CD4-positive, alpha-beta memory T cell (primary cell): ENCODE data around the gene KCNQ1. TPM values are rescaled to one million over a fixed set of nuclear protein-coding genes. Genes with fewer than 3 reads are reported as not detected.

Experiments
- CTCF ChIA-PET: fragments of 350-600 bp; sonication (Branson Sonifier 250); formaldehyde crosslinking; loops from one replicate; lab custom pipeline; 2021; ENCODE audit warnings: inconsistent platforms; ENCODE audit not compliant: partially characterized antibody; lab: Charles Lee
- POLR2A ChIA-PET: fragments of 350-600 bp; sonication (Branson Sonifier 250); formaldehyde crosslinking; loops from one replicate; lab custom pipeline; 2021; ENCODE audit not compliant: partially characterized antibody; lab: Charles Lee
- DNase-seq, 5 donors: peaks; one replicate each; pipeline versions ENCODE4 v3.0.0 to v3.0.0-alpha.2; 2020 to 2022; ENCODE audit warnings: mixed read lengths in 1 of 5
- H3K27ac ChIP-seq: one replicate; pipeline ENCODE4 v1.7.0; 2013; ENCODE audit warnings: low read depth, low read length
- H3K27me3 ChIP-seq: 2 replicates; pipeline ENCODE4 v1.7.0; 2013; ENCODE audit warnings: mild to moderate bottlenecking, low read length, moderate library complexity; ENCODE audit not compliant: insufficient read depth
- H3K36me3 ChIP-seq: 2 replicates; pipeline ENCODE4 v1.7.0; 2013; ENCODE audit warnings: mild to moderate bottlenecking, low read length, moderate library complexity; ENCODE audit not compliant: insufficient read depth
- H3K4me1 ChIP-seq: 2 replicates; pipeline ENCODE4 v1.7.0; 2013; ENCODE audit warnings: mild to moderate bottlenecking, low read length, moderate library complexity; ENCODE audit not compliant: insufficient read depth
- H3K4me3 ChIP-seq, 2 donors: one replicate each; pipeline ENCODE4 v1.7.0; 2013; ENCODE audit warnings: low read length in 2 of 2, mild to moderate bottlenecking in 1 of 2
- H3K9me3 ChIP-seq, 2 donors: one replicate each; pipeline ENCODE4 v1.7.0; 2013; ENCODE audit warnings: low read length in 2 of 2, control low read depth in 1 of 2; ENCODE audit not compliant: control insufficient read depth in 1 of 2
- H3K27ac Mint-ChIP-seq, 7 donors: one replicate each; pipeline ENCODE4 v1.8.0; 2020 to 2021; ENCODE audit warnings: mixed read lengths in 7 of 7, mild to moderate bottlenecking in 6 of 7, inconsistent platforms in 3 of 7, moderate library complexity in 3 of 7
- H3K27me3 Mint-ChIP-seq, 2 donors: one replicate each; pipeline ENCODE4 v1.8.0; 2020 to 2021; ENCODE audit warnings: mixed read lengths in 2 of 2
- H3K36me3 Mint-ChIP-seq, 2 donors: one replicate each; pipeline ENCODE4 v1.8.0; 2020 to 2021; ENCODE audit warnings: mixed read lengths in 2 of 2, inconsistent platforms in 1 of 2, mild to moderate bottlenecking in 1 of 2
- H3K4me1 Mint-ChIP-seq, 4 donors: one replicate each; pipeline ENCODE4 v1.8.0; 2020 to 2021; ENCODE audit warnings: mixed read lengths in 4 of 4, mild to moderate bottlenecking in 1 of 4
- H3K4me3 Mint-ChIP-seq, 8 donors: one replicate each; pipeline ENCODE4 v1.8.0; 2020 to 2021; ENCODE audit warnings: mixed read lengths in 8 of 8, mild to moderate bottlenecking in 7 of 8, moderate library complexity in 6 of 8, inconsistent platforms in 3 of 8
- H3K9me3 Mint-ChIP-seq, 8 donors: one replicate each; pipeline ENCODE4 v1.8.0; 2020 to 2021; ENCODE audit warnings: mixed read lengths in 8 of 8, mild to moderate bottlenecking in 5 of 8, inconsistent platforms in 3 of 8, moderate library complexity in 1 of 8
- intact Hi-C: fragments of 100-400 bp; cut with micrococcal nuclease; formaldehyde crosslinking; loops from one replicate; pipeline ENCODE4 v1.15.1; 2023
- polyA plus RNA-seq, 2 donors: library from polyadenylated mRNA; unstranded; fragments of 300-500 nt; fragmentation: Illumina TruSeq; gene quantifications; one replicate each; pipeline ENCODE4 v1.2.3, GENCODE V29; 2021
- total RNA-seq, 2 experiments: library from RNA; stranded (reverse); gene quantifications; one replicate each; pipeline ENCODE4 v1.2.3, GENCODE V29; 2021

Gene KCNQ1
- total and polyA plus RNA-seq, 4 experiments from 2014 or later, result 5.4 to 21.7 (median 21.5) TPM

DNA sequence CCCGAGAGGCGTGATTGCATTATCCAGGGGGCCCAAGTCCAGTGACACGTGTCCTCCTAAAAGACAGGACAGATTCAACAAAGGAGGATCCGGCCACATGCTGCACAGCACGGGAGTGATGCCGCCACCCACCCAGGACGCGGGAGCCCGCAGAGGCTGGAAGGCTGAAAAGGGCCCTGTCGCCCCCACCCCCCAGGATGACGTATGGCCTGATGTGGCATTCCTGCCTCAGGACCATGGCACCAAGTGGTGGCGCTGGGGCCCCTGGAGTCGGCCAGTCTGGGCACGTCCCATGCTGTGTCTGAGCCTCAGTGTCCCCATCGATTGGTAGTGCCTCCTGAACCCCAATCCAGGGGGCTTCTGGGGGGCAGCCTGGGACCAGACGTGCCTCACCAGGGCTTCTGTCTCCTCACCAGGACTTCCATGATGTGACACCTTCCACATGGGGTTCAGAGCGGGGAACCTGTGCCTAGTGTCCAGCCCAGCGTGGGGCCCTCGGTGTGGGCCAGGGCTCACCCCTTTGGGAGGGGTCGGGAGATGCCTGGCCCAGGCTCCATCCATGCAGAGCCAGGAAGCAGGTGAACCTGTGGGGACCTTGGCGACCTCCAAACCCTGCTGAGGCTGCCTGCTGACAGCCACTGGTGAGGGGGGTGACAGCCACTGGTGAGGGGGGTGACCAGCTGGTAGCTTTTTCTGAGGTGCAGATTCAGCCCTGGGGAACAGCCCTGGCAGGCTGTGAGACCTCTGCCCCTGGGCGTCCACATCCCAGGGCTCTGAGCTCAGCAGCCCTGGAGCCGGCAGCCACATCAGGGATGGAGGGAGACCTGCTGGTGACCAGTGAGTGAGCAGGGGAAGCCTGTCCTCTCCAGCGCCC is 75.3 kb downstream of the KCNQ1 start:
- DNase-seq, result no peak
- Mint-ChIP-seq H3K9me3 (no peaks in the 10 kb centered on the region), H3K4me1 (peaks cover 0 to 13% (median 4%) of the 10 kb centered on the region in 4 donors), H3K36me3 (peaks cover 0 to 4% of the 10 kb centered on the region in 2 donors), H3K4me3 (no peak overlapping the region), H3K27ac (peak overlapping the region in 1 of 7 donors; percentile 52), H3K27me3 (no peaks in the 10 kb centered on the region)
- Histone ChIP-seq H3K36me3 (no peaks in the 10 kb centered on the region), H3K4me3 (no peak overlapping the region), H3K27me3 (no peaks in the 10 kb centered on the region), H3K9me3 (no peaks in the 10 kb centered on the region), H3K4me1 (no peaks in the 10 kb centered on the region), H3K27ac (no peak overlapping the region)
- intact Hi-C loops, result no loop called here
- POLR2A ChIA-PET, result no interaction called here
- CTCF ChIA-PET, result interaction anchor here (1.6 kb wide), 1 partner anchor 11 kb away, joined by 8 read pairs; no protein-coding TSS in a partner anchor

DNA sequence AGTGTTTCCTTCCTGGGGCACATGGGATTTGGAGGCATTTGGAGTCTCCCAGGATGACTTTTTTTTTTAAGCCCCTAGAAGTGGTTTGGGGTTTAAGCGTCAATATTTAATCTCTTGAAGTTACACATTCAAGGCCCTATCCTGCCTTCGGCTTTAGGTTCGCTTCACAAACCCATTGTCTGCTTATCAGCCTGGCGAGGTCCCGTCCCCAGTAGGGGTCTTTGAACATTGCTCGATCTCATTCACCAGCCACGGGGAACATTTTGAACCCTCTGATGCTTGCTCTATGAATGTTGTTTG is 75.9 kb downstream of the KCNQ1 start:
- Histone ChIP-seq H3K4me1 (peaks cover 3% of the 10 kb centered on the region), H3K4me3 (no peak overlapping the region), H3K36me3 (no peaks in the 10 kb centered on the region), H3K9me3 (no peaks in the 10 kb centered on the region), H3K27ac (no peak overlapping the region), H3K27me3 (no peaks in the 10 kb centered on the region)
- intact Hi-C loops, result no loop called here
- Mint-ChIP-seq H3K4me3 (no peak overlapping the region), H3K27ac (no peak overlapping the region), H3K27me3 (no peaks in the 10 kb centered on the region), H3K4me1 (peaks cover 3 to 19% (median 9%) of the 10 kb centered on the region in 4 donors), H3K9me3 (no peaks in the 10 kb centered on the region), H3K36me3 (peaks cover 0 to 4% of the 10 kb centered on the region in 2 donors)
- ChIA-PET CTCF (no interaction called here), POLR2A (no interaction called here)
- no peak for DNase-seq

DNA sequence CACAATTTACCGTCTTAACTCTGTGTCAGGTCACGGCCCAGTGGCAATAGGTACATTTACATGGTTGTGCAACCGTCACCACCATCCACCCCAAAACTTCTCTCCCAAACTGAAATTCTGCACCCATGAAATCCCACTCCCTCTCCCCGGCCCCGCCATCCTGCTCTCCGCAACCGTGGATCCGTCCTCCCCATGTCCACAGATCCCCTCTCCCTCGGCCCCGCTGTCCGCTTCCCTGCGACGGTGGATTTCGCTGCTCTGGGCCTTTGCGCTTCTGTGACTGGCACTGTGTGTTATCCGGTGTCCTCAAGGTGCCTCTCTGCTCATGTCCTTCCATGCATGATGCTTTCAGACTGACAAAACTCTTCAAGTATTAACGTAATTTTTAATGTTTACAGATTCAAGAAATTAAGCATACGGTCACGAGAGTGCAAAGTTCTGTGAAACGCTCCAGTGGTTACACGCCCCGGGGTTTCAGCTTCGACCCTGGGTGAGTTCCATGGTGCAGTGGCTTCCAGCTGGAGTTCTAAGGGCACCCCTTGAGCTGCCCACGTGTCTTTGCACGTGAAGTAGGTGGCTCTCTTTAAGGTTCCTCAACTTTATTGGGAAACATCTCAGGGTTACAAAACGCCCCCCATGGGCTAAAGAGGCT is 76.4 kb downstream of the KCNQ1 start:
- no peaks in the 10 kb centered on the region for H3K9me3 ChIP-seq
- Mint-ChIP-seq H3K27ac (peak overlapping the region in 1 of 7 donors; percentile 36), H3K36me3 (peaks cover 0 to 4% of the 10 kb centered on the region in 2 donors), H3K9me3 (no peaks in the 10 kb centered on the region), H3K4me3 (no peak overlapping the region), H3K27me3 (no peaks in the 10 kb centered on the region), H3K4me1 (peaks cover 7 to 24% (median 14%) of the 10 kb centered on the region in 4 donors)
- H3K4me1 ChIP-seq, result peaks cover 8% of the 10 kb centered on the region
- ChIA-PET CTCF (interaction anchor here (1.0 to 1.5 kb wide), 2 partner anchors 10 to 11 kb away, joined by 4 to 6 read pairs; no protein-coding TSS in a partner anchor), POLR2A (no interaction called here)
- H3K27me3 ChIP-seq, result no peaks in the 10 kb centered on the region
- intact Hi-C loops, result no loop called here
- H3K27ac ChIP-seq, result no peak overlapping the region
- H3K4me3 ChIP-seq, result no peak overlapping the region
- DNase-seq, result no peak
- no peaks in the 10 kb centered on the region for H3K36me3 ChIP-seq

DNA sequence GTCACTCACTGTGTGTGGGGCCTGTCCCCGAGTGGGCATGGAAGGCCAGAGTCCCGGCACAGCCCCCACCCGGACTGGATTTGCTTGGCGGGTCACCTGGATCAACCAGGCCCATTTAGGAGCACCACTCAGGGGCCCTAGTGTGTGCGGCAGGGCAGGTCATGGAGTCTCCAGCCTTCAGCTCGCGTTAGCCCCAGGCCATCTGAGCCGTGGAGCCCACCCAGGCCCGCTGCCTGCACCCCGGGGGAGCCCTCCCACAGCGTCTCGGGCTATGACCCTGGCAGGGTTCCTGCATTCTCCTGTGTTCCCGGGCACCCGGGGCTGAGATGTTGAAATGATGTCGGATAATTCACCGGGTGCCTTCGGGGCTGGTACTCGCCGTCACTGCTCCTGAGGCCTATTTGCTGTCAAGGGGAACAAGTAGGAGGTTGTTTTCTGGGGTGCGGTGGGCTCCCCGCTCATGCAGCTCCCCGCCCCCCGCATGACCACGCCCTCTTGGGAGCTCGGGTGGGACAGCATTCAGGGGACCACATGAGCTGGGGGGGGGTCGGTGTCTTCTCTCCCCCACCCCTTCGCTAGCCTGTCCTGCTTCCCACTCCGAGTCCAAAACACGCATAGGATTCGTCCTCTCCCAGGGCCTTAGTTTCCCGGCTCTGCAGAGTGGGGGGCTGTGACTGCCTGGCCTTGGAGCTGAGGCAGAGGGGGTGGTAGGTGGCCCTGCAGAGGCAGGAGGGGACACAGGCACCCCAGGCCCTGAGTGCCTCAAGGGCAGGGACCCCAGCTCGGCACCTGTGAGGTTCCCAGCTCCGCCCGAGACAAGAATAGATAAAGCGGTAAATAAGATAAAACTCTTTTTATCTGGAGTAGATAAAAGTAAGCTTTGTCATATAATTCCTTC is 77.2 kb downstream of the KCNQ1 start:
- ChIA-PET POLR2A (no interaction called here), CTCF (interaction anchor here (1.0 to 1.5 kb wide), 2 partner anchors 9 to 10 kb away, joined by 4 to 6 read pairs; no protein-coding TSS in a partner anchor)
- Histone ChIP-seq H3K36me3 (no peaks in the 10 kb centered on the region), H3K4me3 (no peak overlapping the region), H3K9me3 (no peaks in the 10 kb centered on the region), H3K4me1 (peaks cover 14% of the 10 kb centered on the region), H3K27ac (no peak overlapping the region), H3K27me3 (no peaks in the 10 kb centered on the region)
- H3K36me3 Mint-ChIP-seq, result peaks cover 0 to 4% of the 10 kb centered on the region in 2 donors
- no peaks in the 10 kb centered on the region for H3K9me3 Mint-ChIP-seq
- DNase-seq, result no peak
- intact Hi-C loops, result no loop called here
- no peak overlapping the region for H3K27ac Mint-ChIP-seq
- peaks cover 8 to 32% (median 18%) of the 10 kb centered on the region in 4 donors for H3K4me1 Mint-ChIP-seq
- no peak overlapping the region for H3K4me3 Mint-ChIP-seq
- H3K27me3 Mint-ChIP-seq, result no peaks in the 10 kb centered on the region

DNA sequence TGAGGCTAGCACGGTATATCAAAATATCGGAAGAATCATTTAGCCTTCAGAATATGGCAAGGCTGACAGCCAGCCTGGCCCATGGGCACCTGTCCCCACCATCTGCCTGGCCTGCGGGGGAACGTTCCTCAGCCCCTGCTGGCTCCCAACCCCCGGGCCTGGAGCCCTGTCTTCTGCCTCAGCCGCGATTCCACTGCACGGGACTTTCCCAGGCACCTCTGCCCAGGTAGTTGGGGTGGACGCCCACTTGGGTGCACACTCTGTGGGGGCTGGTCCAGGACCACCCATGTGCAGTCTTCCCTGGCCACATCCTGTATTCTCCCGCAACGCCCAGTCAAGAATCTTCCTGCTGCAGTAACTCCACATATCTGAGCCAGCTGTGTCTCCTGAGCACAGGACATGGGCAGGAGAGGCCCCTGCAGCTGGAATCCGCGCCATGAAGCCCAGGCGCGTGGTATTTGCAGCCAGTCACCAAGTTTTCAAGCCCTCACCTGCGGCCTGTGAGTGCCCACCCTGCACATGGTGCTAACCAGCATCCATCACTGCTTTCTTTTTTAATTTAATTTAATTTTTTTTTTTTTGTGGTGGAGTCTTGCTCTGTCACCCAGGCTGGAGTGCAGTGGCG is 77.9 kb downstream of the KCNQ1 start:
- intact Hi-C loops, result no loop called here
- H3K9me3 Mint-ChIP-seq, result no peaks in the 10 kb centered on the region

DNA sequence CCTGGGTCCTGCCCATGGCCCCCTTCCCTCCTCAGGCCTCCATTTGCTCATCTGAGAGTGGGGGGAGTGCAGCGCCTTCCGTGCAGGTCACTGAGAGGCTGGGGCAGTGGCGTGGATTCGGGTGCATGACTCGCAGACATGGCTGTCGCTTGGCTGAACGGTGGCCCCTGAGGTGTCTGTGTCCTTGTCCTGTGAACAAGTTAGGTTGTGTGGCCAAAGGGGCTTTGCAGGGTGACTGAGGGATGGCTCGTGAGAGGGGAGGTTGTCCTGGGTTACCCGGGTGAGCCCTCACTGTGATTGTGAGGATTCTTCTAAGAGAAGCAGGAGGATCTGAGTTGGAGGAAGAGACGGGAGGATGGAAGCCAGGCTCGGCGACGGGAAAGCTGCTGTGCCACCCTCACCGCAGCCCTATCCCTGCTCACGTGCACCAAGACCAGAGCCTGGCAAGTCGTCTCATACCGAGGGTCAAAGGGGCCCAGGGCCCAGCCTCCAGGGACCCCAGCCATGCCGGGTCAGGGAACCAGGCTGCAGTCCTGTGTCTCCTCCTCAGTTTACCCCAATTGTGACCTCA is 79.1 kb downstream of the KCNQ1 start:
- no peaks in the 10 kb centered on the region for H3K36me3 ChIP-seq
- Mint-ChIP-seq H3K4me1 (peaks cover 10 to 40% (median 26%) of the 10 kb centered on the region in 4 donors), H3K4me3 (no peak overlapping the region), H3K36me3 (peaks cover 0 to 4% of the 10 kb centered on the region in 2 donors), H3K9me3 (no peaks in the 10 kb centered on the region), H3K27me3 (no peaks in the 10 kb centered on the region), H3K27ac (peak overlapping the region in 2 of 7 donors; percentile 37 to 46)
- no peaks in the 10 kb centered on the region for H3K9me3 ChIP-seq
- ChIA-PET POLR2A (no interaction called here), CTCF (interaction anchor here (0.6 to 0.7 kb wide), 2 partner anchors 75 to 89 kb away, joined by 3 read pairs; no protein-coding TSS in a partner anchor)
- H3K4me1 ChIP-seq, result peaks cover 14% of the 10 kb centered on the region
- intact Hi-C loops, result no loop called here
- H3K4me3 ChIP-seq, result no peak overlapping the region
- DNase-seq, result no peak
- H3K27me3 ChIP-seq, result no peaks in the 10 kb centered on the region
- H3K27ac ChIP-seq, result no peak overlapping the region

More for the DNA sequence above, 77.9 kb downstream of the KCNQ1 start:
- Mint-ChIP-seq H3K4me1 (peaks cover 8 to 36% (median 22%) of the 10 kb centered on the region in 4 donors), H3K27me3 (no peaks in the 10 kb centered on the region), H3K4me3 (no peak overlapping the region), H3K27ac (no peak overlapping the region), H3K36me3 (peaks cover 0 to 4% of the 10 kb centered on the region in 2 donors)
- Histone ChIP-seq H3K4me3 (no peak overlapping the region), H3K36me3 (no peaks in the 10 kb centered on the region), H3K9me3 (no peaks in the 10 kb centered on the region), H3K4me1 (peaks cover 14% of the 10 kb centered on the region), H3K27me3 (no peaks in the 10 kb centered on the region), H3K27ac (no peak overlapping the region)
- POLR2A ChIA-PET, result no interaction called here
- no peak for DNase-seq
- CTCF ChIA-PET, result interaction anchor here (0.7 to 1.5 kb wide), 3 partner anchors 8 to 88 kb away, joined by 3 to 6 read pairs (median 4); no protein-coding TSS in a partner anchor
